Activated CD4-positive, alpha-beta T cell treated with anti-CD3 and anti-CD28 coated beads, Interleukin-2, amount 50 U/mL, for 4 hours (primary cell): ENCODE results near the gene TOR4A.
"Not testable (repeated sequence)": the region's sequence is repeated elsewhere in the genome, so short reads cannot be mapped to it uniquely, and the experiment has no call there.

ENCODE experiments used
- DNase-seq, 2 experiments: peaks; one replicate each; pipeline ENCODE4 v3.0.0-alpha.2; 2020

Gene TOR4A

GRCh38 chr9:137253717-137254623, 23.6 kb upstream of the TOR4A start:
- DNase-seq = no peak

DNA sequence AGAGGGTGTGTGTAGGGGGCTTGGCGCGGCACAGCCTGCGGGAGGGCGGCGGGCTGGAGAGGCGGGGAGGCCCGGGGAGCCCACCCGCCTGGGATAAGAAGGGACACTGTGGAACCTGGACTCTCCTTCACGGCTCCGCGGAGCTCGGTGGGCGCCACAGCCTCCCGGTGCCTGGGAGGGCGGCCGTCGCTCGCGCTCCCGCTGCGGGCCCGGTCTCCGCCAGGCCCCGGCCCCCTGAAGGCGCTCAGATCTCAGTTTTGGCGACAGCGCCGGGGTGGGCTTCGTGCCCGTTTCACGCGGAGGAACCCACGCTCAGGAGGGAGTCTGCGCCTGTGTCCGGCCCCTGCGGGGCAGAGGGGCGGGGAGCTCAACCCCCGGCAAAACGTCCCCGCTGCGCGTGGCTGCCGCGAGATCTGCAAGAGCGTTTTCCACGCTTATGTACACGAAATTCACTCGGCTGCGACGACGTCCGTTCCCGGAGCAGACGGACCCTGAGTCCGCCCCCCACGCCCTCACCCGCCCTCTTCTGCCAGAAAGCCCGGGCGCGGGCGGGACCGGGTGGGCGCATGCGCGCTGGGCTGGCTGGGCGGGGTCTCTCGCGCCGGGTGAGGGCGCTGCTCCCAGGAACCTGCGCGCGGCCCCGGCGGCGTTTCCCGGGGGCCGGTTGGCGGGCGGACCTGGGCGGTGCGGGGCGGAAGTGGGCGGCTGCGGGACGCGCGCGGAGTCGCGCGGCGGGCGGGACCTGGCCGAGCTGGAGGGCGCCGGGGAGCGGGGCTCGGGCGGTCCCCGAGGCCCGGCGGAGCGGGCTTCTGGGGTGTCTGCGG, 22.7 kb upstream of the TOR4A start, which contains the start of gene NELFB:
Gene NELFB, plus strand, starts transcription at position 704 of the 824 bp plus-strand sequence.
- DNase-seq = peak; percentile 91 to 92

- no peak for DNase-seq
Observed at GRCh38 chr9:137255448-137256114, 21.9 kb upstream of the TOR4A start.

DNA sequence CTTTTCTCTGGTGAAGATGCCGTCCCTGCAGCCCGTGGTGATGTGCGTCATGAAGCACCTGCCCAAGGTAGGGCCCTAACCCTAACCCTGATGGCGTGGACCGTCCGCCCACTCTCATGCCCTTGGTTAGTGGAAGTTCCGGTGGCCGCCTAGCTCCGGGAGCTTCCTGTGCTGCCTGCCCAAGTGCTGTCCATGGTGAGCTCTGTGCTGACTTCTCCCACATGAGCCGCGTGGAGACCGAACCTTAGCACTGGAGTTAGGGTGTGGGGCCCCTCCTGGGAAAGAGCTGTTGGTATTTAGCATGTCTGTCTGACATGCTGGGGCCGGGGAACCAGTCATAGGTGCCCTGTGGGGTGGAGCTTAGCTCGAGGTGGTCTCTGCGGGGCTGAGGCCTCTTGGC, 21.2 kb upstream of the TOR4A start:
- no peak for DNase-seq

GRCh38 chr9:137256856-137257255, 20.7 kb upstream of the TOR4A start:
- no peak for DNase-seq

GRCh38 chr9:137262173-137262908, 15.2 kb upstream of the TOR4A start:
- not testable (repeated sequence) for DNase-seq

GRCh38 chr9:137262909-137263285, 14.6 kb upstream of the TOR4A start:
- no peak for DNase-seq

DNA sequence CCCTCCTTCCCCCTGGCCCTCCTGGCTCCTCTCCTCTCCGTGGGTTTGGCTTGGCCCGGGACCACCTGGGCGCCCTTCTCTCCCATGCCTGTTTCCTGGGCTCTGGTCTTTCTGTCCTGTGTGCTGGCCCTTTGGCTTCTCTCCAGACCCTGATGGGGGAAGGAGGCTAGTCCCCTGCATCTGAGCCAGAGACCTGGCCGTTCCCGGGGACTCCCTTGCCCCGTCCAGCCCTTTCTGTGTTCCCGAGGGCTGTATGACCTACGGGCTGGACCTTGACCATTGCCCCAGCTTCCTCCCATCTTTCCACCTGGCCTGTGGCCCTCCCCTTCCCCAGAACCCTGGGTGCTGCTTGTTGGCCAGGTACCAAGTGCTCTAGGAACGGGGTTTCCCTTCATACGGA, 14.0 kb upstream of the TOR4A start:
- no peak for DNase-seq

DNA sequence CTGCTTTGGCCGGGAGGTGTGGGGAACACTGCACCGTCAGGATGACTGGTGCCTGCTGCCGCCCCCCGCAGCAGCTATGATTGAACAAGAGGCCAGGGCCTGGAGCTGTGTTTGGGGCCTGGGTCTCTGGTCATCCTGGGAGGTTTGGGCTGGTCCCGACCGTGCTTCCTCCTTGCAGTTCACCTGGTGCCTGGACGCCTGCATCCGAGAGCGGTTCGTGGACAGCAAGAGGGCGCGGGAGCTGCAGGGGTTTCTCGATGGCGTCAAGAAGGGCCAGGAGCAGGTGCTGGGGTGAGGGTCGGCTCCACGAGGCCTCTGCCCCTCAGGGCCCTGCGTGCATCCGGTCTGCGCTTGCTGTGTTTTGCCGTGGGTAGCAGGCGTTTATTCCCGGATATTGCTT, 13.5 kb upstream of the TOR4A start:
- no peak for DNase-seq

DNA sequence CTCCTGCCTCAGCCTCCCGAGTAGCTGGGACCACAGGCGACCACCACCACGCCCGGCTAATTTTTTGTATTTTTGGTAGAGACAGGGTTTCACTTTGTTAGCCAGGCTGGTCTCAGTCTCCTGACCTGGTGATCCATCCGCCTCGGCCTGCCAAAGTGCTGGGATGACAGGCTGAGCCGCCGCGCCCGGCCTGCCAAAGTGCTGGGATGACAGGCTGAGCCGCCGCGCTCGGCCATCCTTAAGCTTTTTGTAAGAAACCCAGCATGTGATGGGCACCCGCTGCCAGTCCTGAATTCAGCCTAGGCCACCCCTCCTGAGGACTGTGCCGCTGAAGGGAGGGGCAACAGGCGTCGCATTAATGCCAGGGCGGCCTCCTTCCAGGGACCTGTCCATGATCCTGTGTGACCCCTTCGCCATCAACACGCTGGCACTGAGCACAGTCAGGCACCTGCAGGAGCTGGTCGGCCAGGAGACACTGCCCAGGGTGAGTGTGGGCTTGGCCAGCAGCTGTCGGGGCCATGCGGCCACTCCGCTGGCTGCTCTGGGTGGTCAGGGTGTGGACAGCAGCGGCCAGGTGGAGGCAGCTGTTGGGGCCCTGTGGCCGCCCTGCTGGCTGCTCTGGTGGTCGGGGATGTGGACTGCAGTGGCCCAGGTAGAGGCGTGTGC, 11.9 kb upstream of the TOR4A start:
- DNase-seq = no peak

DNA sequence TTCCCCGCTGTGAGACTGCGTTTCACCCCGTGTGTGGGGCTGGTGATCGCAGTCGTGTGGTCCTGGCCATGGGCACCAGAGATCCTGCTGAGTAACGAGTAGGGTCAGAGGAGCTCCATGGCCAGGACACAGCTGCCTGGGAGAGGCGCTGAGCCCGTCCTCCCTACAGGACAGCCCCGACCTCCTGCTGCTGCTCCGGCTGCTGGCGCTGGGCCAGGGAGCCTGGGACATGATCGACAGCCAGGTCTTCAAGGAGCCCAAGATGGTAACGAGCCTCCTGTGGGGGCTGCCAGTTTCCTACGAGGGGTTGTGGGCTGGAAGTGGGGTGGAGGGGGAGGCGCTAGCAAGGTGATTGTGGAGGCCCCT, 11.4 kb upstream of the TOR4A start:
- DNase-seq = no peak

- DNase-seq = no peak
Observed at GRCh38 chr9:137266585-137267453, 10.7 kb upstream of the TOR4A start.

- no peak for DNase-seq
Observed at GRCh38 chr9:137267933-137268355, 9.6 kb upstream of the TOR4A start.

GRCh38 chr9:137268538-137269201, 8.9 kb upstream of the TOR4A start:
- DNase-seq = no peak

DNA sequence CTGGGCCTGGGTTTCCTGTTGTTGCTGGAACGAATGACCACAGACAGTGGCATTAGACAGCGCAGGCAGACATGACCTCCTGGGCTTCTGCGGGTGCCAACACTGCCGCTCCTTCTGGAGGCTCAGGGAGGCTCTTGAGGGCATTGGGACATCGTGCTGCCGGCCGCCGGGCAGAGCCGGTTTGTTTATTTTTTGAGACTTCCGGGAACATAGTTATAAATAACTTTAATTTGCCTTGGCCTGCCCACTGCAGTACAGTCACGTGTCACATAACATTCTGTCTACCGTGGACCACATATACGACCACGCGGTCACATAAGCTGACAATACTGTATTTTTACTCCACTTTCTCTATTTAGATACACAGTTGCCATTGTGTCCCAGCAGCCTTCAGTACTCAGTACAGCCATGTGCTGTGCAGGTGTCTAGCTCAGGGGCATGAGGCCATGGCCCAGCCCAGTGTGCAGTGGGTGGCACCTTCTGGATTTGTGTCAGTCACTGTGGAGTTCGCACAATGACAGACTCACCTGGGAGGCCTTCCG, 8.2 kb upstream of the TOR4A start:
- DNase-seq = no peak

- no peak for DNase-seq
Observed at GRCh38 chr9:137270929-137271695, 6.4 kb upstream of the TOR4A start.

DNA sequence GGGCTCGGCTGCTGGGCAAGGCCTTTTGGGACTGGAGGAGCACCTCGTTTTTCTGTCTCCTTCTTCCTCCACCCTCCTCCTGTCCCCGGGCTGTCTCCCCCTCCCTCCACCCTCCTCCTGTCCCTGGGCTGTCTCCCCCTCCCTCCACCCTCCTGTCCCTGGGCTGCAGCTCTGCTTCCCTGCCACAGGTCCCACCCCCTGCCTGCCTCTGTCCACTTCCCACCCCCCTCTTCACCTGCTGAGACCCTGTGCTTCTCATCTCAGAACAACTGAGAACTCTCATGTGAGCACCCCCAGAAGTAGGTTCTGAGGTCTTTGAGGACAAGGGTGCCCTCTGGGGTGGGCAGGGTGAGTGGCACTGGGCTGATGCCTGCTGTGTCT, 5.8 kb upstream of the TOR4A start:
- no peak for DNase-seq

GRCh38 chr9:137272241-137273094, 5.1 kb upstream of the TOR4A start:
- no peak for DNase-seq
